ENCODE measurements around the gene SORCS2. TPM values are rescaled to one million over a fixed set of nuclear protein-coding genes. Genes with fewer than 3 reads are reported as not detected.

Gene SORCS2
- total and polyA plus RNA-seq, 2 of the 8 experiments (the other 6 are each of a cell fraction or from before 2014, with no cell fraction given), result 0.36 to 1.8 TPM

GRCh38 chr4:7553280-7553679 is 360.9 kb downstream of the SORCS2 start:
- DNase-seq (ENCODE audit: low read depth in 1 of 2, low spot score in 2 of 2), result no peak
- no peak overlapping the region for H4K8ac ChIP-seq (ENCODE audit: extremely low read depth, insufficient read depth, low read length)
- no peaks in the 10 kb centered on the region for H3K79me2 ChIP-seq (ENCODE audit: control insufficient read depth in 1 of 2, insufficient read depth in 2 of 2, low read length in 2 of 2)
- 92% methylated on average over 1 of the region's 1 CpG; no CpG with 5 or more reads in 1 of the 2 experiments for WGBS, 2 experiments (ENCODE audit: extremely low coverage in 1 of 2, insufficient coverage in 1 of 2, insufficient read length in 1 of 2, insufficient replicate concordance in 2 of 2, low coverage in 1 of 2, low lambda C conversion rate in 2 of 2, missing lambda C conversion rate in 1 of 2)
- H3K9me3 ChIP-seq (ENCODE audit: insufficient read depth in 2 of 2, low read depth in 1 of 2, low read length in 1 of 2), result peaks cover 23 to 33% of the 10 kb centered on the region in 2 experiments
- H2AFZ ChIP-seq (ENCODE audit: low read length), result no peak overlapping the region
- H3K9ac ChIP-seq (replicated peaks in 1 of 4; ENCODE audit: extremely low read depth in 1 of 4, low read depth in 3 of 4, low read length in 3 of 4), result no peak overlapping the region
- CTCF ChIA-PET (ENCODE audit: partially characterized antibody), result interaction anchor here (1.0 to 2.2 kb wide), 3 partner anchors 8 to 100 kb away, joined by 3 to 7 read pairs (median 5); no protein-coding TSS in a partner anchor
- H3K36me3 ChIP-seq (ENCODE audit: control insufficient read depth in 2 of 4, insufficient read depth in 4 of 4, low read length in 3 of 4), result no peaks in the 10 kb centered on the region
- no peak overlapping the region for H3K27ac ChIP-seq (ENCODE audit: low read depth, low read length)
- no peak overlapping the region for H3K4me2 ChIP-seq (ENCODE audit: insufficient read depth in 1 of 2, low read depth in 2 of 2, low read length in 2 of 2)
- H3K4ac ChIP-seq (replicated peaks; ENCODE audit: insufficient read length, low read depth, low read length), result no peak overlapping the region
- no peak overlapping the region for H3K14ac ChIP-seq (ENCODE audit: insufficient read length)
- POLR2A ChIA-PET (ENCODE audit: partially characterized antibody), result no interaction called here
- no peak overlapping the region for H2BK120ac ChIP-seq (replicated peaks; ENCODE audit: low read depth, low read length)
- H3K4me3 ChIP-seq (ENCODE audit: extremely low read depth in 1 of 4, insufficient read depth in 2 of 4, low read depth in 3 of 4, low read length in 4 of 4), result no peak overlapping the region
- no peaks in the 10 kb centered on the region; a peak in 1 of 7 replicates for H3K27me3 ChIP-seq (replicated peaks in 1 of 4; ENCODE audit: control insufficient read depth in 3 of 4, extremely low read depth in 1 of 4, insufficient read depth in 3 of 4, low read length in 3 of 4)
- H2BK12ac ChIP-seq (ENCODE audit: low read depth, low read length), result no peak overlapping the region
- H3K79me1 ChIP-seq (ENCODE audit: low read depth, low read length), result no peaks in the 10 kb centered on the region
- H2BK5ac ChIP-seq (ENCODE audit: low read depth, low read length), result no peak overlapping the region
- no peak overlapping the region for H2BK20ac ChIP-seq (ENCODE audit: low read length)
- no peak for FAIRE-seq
- no peak overlapping the region for H2AK5ac ChIP-seq (ENCODE audit: low read depth, low read length)
- H2BK15ac ChIP-seq (ENCODE audit: low read length), result no peak overlapping the region
- no peak overlapping the region for H3K56ac ChIP-seq (replicated peaks; ENCODE audit: insufficient read length, low read depth, low read length)
- peaks cover 0 to 2% of the 10 kb centered on the region in 2 experiments for H4K20me1 ChIP-seq (replicated peaks in 1 of 2; ENCODE audit: control insufficient read depth in 1 of 2, insufficient read depth in 2 of 2, low read length in 2 of 2)
- H3K23ac ChIP-seq (ENCODE audit: insufficient read length), result no peak overlapping the region
- no peak overlapping the region for H3K18ac ChIP-seq (ENCODE audit: extremely low read depth, low read length)
- no peaks in the 10 kb centered on the region for H3K4me1 ChIP-seq (replicated peaks in 1 of 4; ENCODE audit: control insufficient read depth in 3 of 4, insufficient read depth in 4 of 4, low read length in 3 of 4)
- no peak overlapping the region for H4K5ac ChIP-seq (ENCODE audit: insufficient read length, low read depth, low read length)
- H4K91ac ChIP-seq (replicated peaks; ENCODE audit: insufficient read length, low read length), result no peak overlapping the region
- peaks cover 5% of the 10 kb centered on the region; the same call in 1 of the 2 replicates for H3K23me2 ChIP-seq (ENCODE audit: low read depth, low read length)
- TF ChIP-seq BACH1 (IDR thresholded peaks at IDR 0.05; ENCODE audit: low read length) (no peak), CBX5 (IDR thresholded peaks at IDR 0.05; ENCODE audit: low read depth, low read length) (no peak), CBX8 (IDR thresholded peaks at IDR 0.05; ENCODE audit: borderline replicate concordance, low read depth, low read length) (no peak), SIRT6 (IDR thresholded peaks at IDR 0.05; ENCODE audit: low read length) (no peak), PHF8 (conservative IDR thresholded peaks at IDR 0.05; ENCODE audit: low read depth, low read length) (no peak), EGR1 (IDR thresholded peaks at IDR 0.05; ENCODE audit: borderline replicate concordance, low read depth, low read length) (no peak), SAP30 (IDR thresholded peaks at IDR 0.05; ENCODE audit: insufficient read depth, insufficient replicate concordance, low read length) (no peak), CHD2 (IDR thresholded peaks at IDR 0.05; ENCODE audit: low read length) (no peak)
